Calu3 (cell line): ENCODE data around the gene PPP4C. TPM values are rescaled to one million over a fixed set of nuclear protein-coding genes. Genes with fewer than 3 reads are reported as not detected.

Source experiments
- BruUV-seq: library from RNA; stranded (reverse); fragments of 400-500 nt; replicated peaks from 2 replicates; lab custom pipeline; 2021; lab: Mats Ljungman, UMichigan
- CTCF ChIA-PET: fragments of 300-600 bp; sonication (Branson Sonifier 250); formaldehyde crosslinking; loops from one replicate; lab custom pipeline; 2022; ENCODE audit warnings: antibody characterized with exemption; lab: Charles Lee
- DNase-seq: peaks from one replicate; pipeline ENCODE4 v3.0.0; 2022
- H3K27ac Mint-ChIP-seq: one replicate; pipeline ENCODE4 v1.8.0; 2022; ENCODE audit warnings: mixed read lengths; ENCODE audit not compliant: unreplicated experiment
- H3K27me3 Mint-ChIP-seq: one replicate; pipeline ENCODE4 v1.8.0; 2022; ENCODE audit warnings: mixed read lengths; ENCODE audit not compliant: unreplicated experiment
- H3K36me3 Mint-ChIP-seq: one replicate; pipeline ENCODE4 v1.8.0; 2022; ENCODE audit warnings: mild to moderate bottlenecking, moderate library complexity, mixed read lengths; ENCODE audit not compliant: insufficient read depth, unreplicated experiment
- H3K4me1 Mint-ChIP-seq: one replicate; pipeline ENCODE4 v1.8.0; 2022; ENCODE audit warnings: mild to moderate bottlenecking, low read depth, mixed read lengths; ENCODE audit not compliant: unreplicated experiment
- H3K4me3 Mint-ChIP-seq: one replicate; pipeline ENCODE4 v1.8.0; 2022; ENCODE audit warnings: mild to moderate bottlenecking, low read depth, moderate library complexity, mixed read lengths; ENCODE audit not compliant: unreplicated experiment
- H3K9me3 Mint-ChIP-seq: one replicate; pipeline ENCODE4 v1.8.0; 2022; ENCODE audit warnings: low read depth, mixed read lengths; ENCODE audit not compliant: unreplicated experiment
- intact Hi-C: fragments of 100-400 bp; cut with micrococcal nuclease; formaldehyde crosslinking; loops from one replicate; pipeline ENCODE4 v1.10.0; 2022; ENCODE audit not compliant: unreplicated experiment
- total RNA-seq: library from RNA; stranded (reverse); gene quantifications from 2 replicates; pipeline ENCODE4 v1.2.3, GENCODE V29; 2022
- TF ChIP-seq, protein P1 (sequence below): fragments of 200-600 bp; IDR thresholded peaks from one replicate; pipeline ENCODE4 v1.8.0; 2022; ENCODE audit warnings: antibody characterized with exemption; ENCODE audit not compliant: unreplicated experiment

PPP4C gene
- total RNA-seq, 1 experiment from 2014 or later = 184 TPM

DNA sequence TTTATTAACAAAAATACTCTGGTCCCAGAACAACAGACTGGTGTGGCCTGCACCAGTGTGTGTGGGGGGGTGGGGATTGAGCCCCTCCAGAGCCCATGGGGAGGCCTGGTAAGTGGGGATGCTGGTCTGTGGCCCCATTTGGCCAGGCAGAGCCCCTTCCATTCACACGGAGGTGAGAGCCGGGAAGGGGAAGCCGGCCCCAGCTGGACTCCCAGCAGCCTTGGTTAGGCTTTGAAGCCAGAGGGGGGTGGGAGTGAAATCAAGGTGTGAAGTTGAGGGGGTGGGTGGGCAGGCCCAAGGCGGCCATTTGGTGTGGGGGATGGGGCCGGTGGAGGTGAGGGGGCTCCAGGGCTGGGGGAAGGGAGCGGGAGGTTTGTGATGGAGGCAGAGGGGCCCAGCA is 10.0 kb downstream of the PPP4C start:
- no peak overlapping the region for H3K27ac Mint-ChIP-seq
- DNase-seq = no peak
- TF ChIP-seq, protein P1, sequence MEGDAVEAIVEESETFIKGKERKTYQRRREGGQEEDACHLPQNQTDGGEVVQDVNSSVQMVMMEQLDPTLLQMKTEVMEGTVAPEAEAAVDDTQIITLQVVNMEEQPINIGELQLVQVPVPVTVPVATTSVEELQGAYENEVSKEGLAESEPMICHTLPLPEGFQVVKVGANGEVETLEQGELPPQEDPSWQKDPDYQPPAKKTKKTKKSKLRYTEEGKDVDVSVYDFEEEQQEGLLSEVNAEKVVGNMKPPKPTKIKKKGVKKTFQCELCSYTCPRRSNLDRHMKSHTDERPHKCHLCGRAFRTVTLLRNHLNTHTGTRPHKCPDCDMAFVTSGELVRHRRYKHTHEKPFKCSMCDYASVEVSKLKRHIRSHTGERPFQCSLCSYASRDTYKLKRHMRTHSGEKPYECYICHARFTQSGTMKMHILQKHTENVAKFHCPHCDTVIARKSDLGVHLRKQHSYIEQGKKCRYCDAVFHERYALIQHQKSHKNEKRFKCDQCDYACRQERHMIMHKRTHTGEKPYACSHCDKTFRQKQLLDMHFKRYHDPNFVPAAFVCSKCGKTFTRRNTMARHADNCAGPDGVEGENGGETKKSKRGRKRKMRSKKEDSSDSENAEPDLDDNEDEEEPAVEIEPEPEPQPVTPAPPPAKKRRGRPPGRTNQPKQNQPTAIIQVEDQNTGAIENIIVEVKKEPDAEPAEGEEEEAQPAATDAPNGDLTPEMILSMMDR = no peak
- H3K27me3 Mint-ChIP-seq = no peaks in the 10 kb centered on the region
- CTCF ChIA-PET = no interaction called here
- no peak overlapping the region for H3K4me3 Mint-ChIP-seq
- H3K9me3 Mint-ChIP-seq = no peaks in the 10 kb centered on the region
- BruUV-seq = no TSS peak
- peaks cover 28% of the 10 kb centered on the region for H3K4me1 Mint-ChIP-seq
- intact Hi-C loops = no loop called here
- H3K36me3 Mint-ChIP-seq = peaks cover 74% of the 10 kb centered on the region

DNA sequence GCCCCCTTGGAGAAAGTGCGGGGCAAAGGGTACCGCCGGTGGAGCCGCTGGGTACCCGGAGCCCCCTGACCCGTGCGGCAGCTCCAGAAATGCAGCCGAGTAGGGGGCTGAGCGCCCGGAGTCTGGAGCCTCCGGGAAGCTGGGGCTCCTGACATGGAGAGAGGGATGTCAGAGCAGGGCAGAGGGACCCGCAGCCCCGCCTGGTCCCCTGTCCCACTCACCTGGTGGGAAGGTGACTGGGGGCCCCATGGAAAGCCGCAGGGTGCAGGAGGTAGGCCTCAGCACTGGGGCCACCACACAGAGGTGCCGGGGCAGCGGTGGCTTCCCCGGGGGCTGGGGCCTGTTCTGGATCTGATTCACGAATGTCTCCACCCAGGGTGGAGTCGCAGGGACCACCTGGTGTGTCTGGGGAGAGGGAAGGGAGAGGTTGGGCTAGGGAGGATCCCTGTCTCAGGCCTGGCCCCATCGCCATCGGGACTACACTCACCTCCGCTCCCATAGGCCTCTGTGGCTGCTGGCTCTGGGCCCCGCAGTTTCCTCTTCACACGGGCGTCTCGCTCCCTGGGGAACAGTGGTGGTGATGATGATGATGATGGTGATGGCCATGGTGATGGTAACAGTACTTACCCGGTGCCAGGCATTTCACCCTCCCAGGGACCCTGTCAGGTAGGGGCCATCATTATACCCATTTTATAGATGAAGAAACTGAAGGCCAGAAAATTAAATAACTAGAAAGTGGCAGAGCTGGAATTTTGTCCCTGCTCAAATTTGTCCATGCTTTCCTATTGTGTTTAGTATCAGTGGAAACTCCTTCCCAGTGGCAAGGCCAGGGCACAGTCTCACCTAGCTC is 10.7 kb downstream of the PPP4C start:
- H3K36me3 Mint-ChIP-seq = peaks cover 72% of the 10 kb centered on the region

DNA sequence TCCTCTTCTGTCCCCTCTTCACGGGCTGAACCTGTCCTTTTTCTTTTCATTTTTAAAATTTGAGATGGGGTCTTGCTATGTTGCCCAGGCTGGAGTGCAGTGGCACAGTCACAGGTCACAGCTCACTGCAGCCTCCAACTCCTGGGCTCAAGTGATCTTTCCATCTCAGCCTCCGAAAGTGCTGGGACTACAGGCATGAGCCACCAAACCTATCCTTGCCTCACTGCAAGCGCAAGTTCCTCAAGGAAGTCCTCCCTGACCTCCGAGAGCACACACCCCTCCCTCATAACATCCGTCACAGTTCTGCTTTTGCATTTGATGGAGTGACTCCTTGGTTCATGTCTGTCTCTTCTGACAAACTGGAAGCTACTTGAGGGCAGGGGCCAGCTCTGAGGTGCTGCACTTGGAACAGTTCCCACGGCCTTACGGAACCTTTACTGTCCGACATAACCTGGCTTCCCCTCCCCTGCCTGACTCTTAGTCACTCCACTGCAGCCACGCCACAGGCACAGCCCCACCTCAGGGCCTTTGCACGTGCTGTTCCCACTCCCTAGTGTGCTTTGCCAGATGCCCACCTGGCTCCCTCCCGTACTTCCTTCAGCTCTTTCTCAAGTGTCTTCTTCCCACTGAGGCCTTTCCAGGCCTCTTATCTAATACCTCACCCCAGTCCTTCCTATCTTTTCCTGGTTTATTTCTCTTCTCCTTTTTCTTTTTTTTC is 11.5 kb downstream of the PPP4C start:
- TF ChIP-seq, protein P1 = no peak
- intact Hi-C loops = no loop called here
- Mint-ChIP-seq H3K4me3 (no peak overlapping the region), H3K4me1 (peaks cover 39% of the 10 kb centered on the region), H3K36me3 (peaks cover 72% of the 10 kb centered on the region), H3K27ac (no peak overlapping the region), H3K27me3 (no peaks in the 10 kb centered on the region), H3K9me3 (no peaks in the 10 kb centered on the region)
- DNase-seq = no peak
- CTCF ChIA-PET = no interaction called here
- BruUV-seq = no TSS peak

More for the DNA sequence above, 10.7 kb downstream of the PPP4C start:
- Mint-ChIP-seq H3K4me3 (no peak overlapping the region), H3K9me3 (no peaks in the 10 kb centered on the region), H3K27ac (peak overlapping the region; percentile 28), H3K4me1 (peaks cover 30% of the 10 kb centered on the region), H3K27me3 (no peaks in the 10 kb centered on the region)
- CTCF ChIA-PET = no interaction called here
- intact Hi-C loops = no loop called here
- no TSS peak for BruUV-seq
- TF ChIP-seq, protein P1 = no peak
- no peak for DNase-seq

GRCh38 chr16:30088237-30088831 is 12.5 kb downstream of the PPP4C start:
- H3K27me3 Mint-ChIP-seq = no peaks in the 10 kb centered on the region
- peaks cover 68% of the 10 kb centered on the region for H3K36me3 Mint-ChIP-seq
- no TSS peak for BruUV-seq
- H3K9me3 Mint-ChIP-seq = no peaks in the 10 kb centered on the region
- CTCF ChIA-PET = no interaction called here
- no peak for DNase-seq
- TF ChIP-seq, protein P1 = no peak
- intact Hi-C loops = no loop called here
- H3K4me3 Mint-ChIP-seq = no peak overlapping the region
- H3K27ac Mint-ChIP-seq = peak overlapping the region; percentile 67
- H3K4me1 Mint-ChIP-seq = peaks cover 47% of the 10 kb centered on the region
